T-helper 1 cell treated with Interleukin-12 subunit alpha and Interleukin-12 subunit beta and Interleukin-4 antibody, amounts not matched to agents 30 μg/mL and 1 μg/mL, for 36 hours (primary cell): ENCODE measurements around the gene VSIG10L2.
"Not testable (repeated sequence)": the region's sequence is repeated elsewhere in the genome, so short reads cannot be mapped to it uniquely, and the experiment has no call there.

Experiments
- H3K27ac Mint-ChIP-seq: one replicate; pipeline ENCODE4 v1.8.0; 2021; ENCODE audit warnings: mild to moderate bottlenecking, mixed read lengths
- H3K27me3 Mint-ChIP-seq: one replicate; pipeline ENCODE4 v1.8.0; 2021; ENCODE audit warnings: low read depth, mixed read lengths
- H3K36me3 Mint-ChIP-seq: one replicate; pipeline ENCODE4 v1.8.0; 2021; ENCODE audit warnings: low read depth, mixed read lengths
- H3K4me1 Mint-ChIP-seq: one replicate; pipeline ENCODE4 v1.8.0; 2021; ENCODE audit warnings: low read depth, mixed read lengths
- H3K4me3 Mint-ChIP-seq: one replicate; pipeline ENCODE4 v1.8.0; 2021; ENCODE audit warnings: mild to moderate bottlenecking, moderate library complexity, mixed read lengths
- H3K9me3 Mint-ChIP-seq: one replicate; pipeline ENCODE4 v1.8.0; 2021; ENCODE audit warnings: mixed read lengths

Gene VSIG10L2

GRCh38 chr11:125945797-125946520 lies at the start of gene VSIG10L2:
VSIG10L2 (plus strand) TSS chr11:125946044; CDS start chr11:125946056, 12 bp downstream.
- H3K36me3 Mint-ChIP-seq, result no peaks in the 10 kb centered on the region
- H3K9me3 Mint-ChIP-seq, result no peaks in the 10 kb centered on the region
- no peak within 1 kb of the TSS for H3K4me3 Mint-ChIP-seq
- H3K27ac Mint-ChIP-seq, result no peak within 1 kb of the TSS
- peaks cover 2% of the 10 kb centered on the region for H3K4me1 Mint-ChIP-seq
- no peaks in the 10 kb centered on the region for H3K27me3 Mint-ChIP-seq

- Mint-ChIP-seq H3K36me3 (peaks cover 24% of the 10 kb centered on the region), H3K27me3 (peaks cover 28% of the 10 kb centered on the region), H3K4me1 (peaks cover 35% of the 10 kb centered on the region), H3K4me3 (peak overlapping the region; percentile 93), H3K27ac (peak overlapping the region; percentile 24), H3K9me3 (no peaks in the 10 kb centered on the region)
These were observed 44.0 kb upstream of the VSIG10L2 start for GRCh38 chr11:125901872-125902271.

GRCh38 chr11:125902277-125902926 lies 43.4 kb upstream of the VSIG10L2 start:
- Mint-ChIP-seq H3K4me3 (peak overlapping the region; percentile 93), H3K9me3 (no peaks in the 10 kb centered on the region), H3K27ac (peak overlapping the region; percentile 85), H3K27me3 (peaks cover 28% of the 10 kb centered on the region), H3K36me3 (peaks cover 22% of the 10 kb centered on the region), H3K4me1 (peaks cover 34% of the 10 kb centered on the region)

GRCh38 chr11:125902927-125903710 lies 42.7 kb upstream of the VSIG10L2 start, which contains the start of gene PUS3:
PUS3 (minus strand) TSS chr11:125903206; CDS start chr11:125896284, 6,922 bp downstream.
- H3K27ac Mint-ChIP-seq, result peak within 1 kb of the TSS; percentile 85
- H3K27me3 Mint-ChIP-seq, result peaks cover 35% of the 10 kb centered on the region
- peaks cover 29% of the 10 kb centered on the region for H3K4me1 Mint-ChIP-seq
- no peaks in the 10 kb centered on the region for H3K9me3 Mint-ChIP-seq
- peaks cover 18% of the 10 kb centered on the region for H3K36me3 Mint-ChIP-seq
- H3K4me3 Mint-ChIP-seq, result peak within 1 kb of the TSS; percentile 93

GRCh38 chr11:125903711-125904659 lies 41.9 kb upstream of the VSIG10L2 start, which contains the start of gene DDX25:
DDX25 (plus strand) TSS chr11:125904508; CDS start chr11:125904518, 10 bp downstream.
- H3K27me3 Mint-ChIP-seq, result peaks cover 39% of the 10 kb centered on the region
- peaks cover 29% of the 10 kb centered on the region for H3K4me1 Mint-ChIP-seq
- peak within 1 kb of the TSS; percentile 85 for H3K27ac Mint-ChIP-seq
- peak within 1 kb of the TSS; percentile 93 for H3K4me3 Mint-ChIP-seq
- H3K36me3 Mint-ChIP-seq, result peaks cover 18% of the 10 kb centered on the region
- no peaks in the 10 kb centered on the region for H3K9me3 Mint-ChIP-seq

- Mint-ChIP-seq H3K4me3 (peak overlapping the region; percentile 76), H3K36me3 (peaks cover 11% of the 10 kb centered on the region), H3K27me3 (peaks cover 39% of the 10 kb centered on the region), H3K9me3 (no peaks in the 10 kb centered on the region), H3K27ac (no peak overlapping the region), H3K4me1 (peaks cover 23% of the 10 kb centered on the region)
These were observed 41.2 kb upstream of the VSIG10L2 start for GRCh38 chr11:125904678-125905077.

- H3K27me3 Mint-ChIP-seq, result peaks cover 40% of the 10 kb centered on the region
These were observed 35.5 kb upstream of the VSIG10L2 start for GRCh38 chr11:125910226-125910849.

GRCh38 chr11:125914601-125915000 lies 31.2 kb upstream of the VSIG10L2 start:
- not testable (repeated sequence) for H3K36me3 Mint-ChIP-seq, H3K4me3 Mint-ChIP-seq, H3K4me1 Mint-ChIP-seq, H3K27ac Mint-ChIP-seq, H3K9me3 Mint-ChIP-seq
- H3K27me3 Mint-ChIP-seq, result peaks cover 38% of the 10 kb centered on the region

More at GRCh38 chr11:125910226-125910849, 35.5 kb upstream of the VSIG10L2 start:
- Mint-ChIP-seq H3K27ac (no peak overlapping the region), H3K9me3 (no peaks in the 10 kb centered on the region), H3K36me3 (no peaks in the 10 kb centered on the region), H3K4me3 (no peak overlapping the region), H3K4me1 (no peaks in the 10 kb centered on the region)

- Mint-ChIP-seq H3K4me3 (no peak overlapping the region), H3K27ac (no peak overlapping the region), H3K27me3 (peaks cover 29% of the 10 kb centered on the region), H3K4me1 (no peaks in the 10 kb centered on the region), H3K9me3 (no peaks in the 10 kb centered on the region), H3K36me3 (no peaks in the 10 kb centered on the region)
These were observed 29.0 kb upstream of the VSIG10L2 start for GRCh38 chr11:125916683-125917347.

DNA sequence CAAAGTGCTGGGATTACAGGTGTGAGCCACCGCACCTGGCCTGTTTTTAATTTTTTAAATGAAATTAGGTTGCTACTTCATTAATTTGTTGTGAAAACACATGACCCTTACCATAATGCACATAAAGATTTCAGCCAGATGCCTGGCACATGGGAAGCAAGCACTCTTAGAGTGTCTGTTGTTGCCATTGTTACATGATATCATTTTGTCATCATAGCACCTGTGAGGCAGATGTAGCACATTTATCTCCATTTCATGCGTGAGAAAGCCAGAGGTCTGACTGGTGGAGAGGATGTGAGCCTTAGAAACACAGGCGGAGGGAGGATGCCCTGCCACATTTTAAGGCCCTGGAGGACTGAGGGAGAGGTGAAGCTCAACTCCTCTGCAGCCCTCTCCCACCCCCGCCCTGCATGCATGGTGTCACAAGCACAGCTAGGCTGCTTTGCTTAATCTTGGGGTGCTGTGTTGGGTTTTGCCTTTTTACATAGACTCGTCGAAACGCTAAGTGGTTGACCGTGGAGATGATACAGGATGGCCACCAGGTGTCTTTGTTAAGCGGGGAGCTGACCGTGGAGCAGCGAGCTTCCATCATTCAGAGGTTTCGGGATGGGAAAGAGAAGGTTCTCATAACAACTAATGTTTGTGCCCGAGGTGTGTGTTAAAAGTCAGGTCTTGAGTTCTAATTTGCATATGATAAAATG lies 27.6 kb upstream of the VSIG10L2 start:
- Mint-ChIP-seq H3K36me3 (no peaks in the 10 kb centered on the region), H3K27me3 (peaks cover 32% of the 10 kb centered on the region), H3K9me3 (no peaks in the 10 kb centered on the region), H3K27ac (no peak overlapping the region), H3K4me3 (no peak overlapping the region), H3K4me1 (no peaks in the 10 kb centered on the region)

- Mint-ChIP-seq H3K9me3 (no peaks in the 10 kb centered on the region), H3K27ac (no peak overlapping the region), H3K36me3 (no peaks in the 10 kb centered on the region), H3K27me3 (peaks cover 25% of the 10 kb centered on the region), H3K4me3 (no peak overlapping the region), H3K4me1 (no peaks in the 10 kb centered on the region)
These were observed 24.8 kb upstream of the VSIG10L2 start for GRCh38 chr11:125921042-125921441.

DNA sequence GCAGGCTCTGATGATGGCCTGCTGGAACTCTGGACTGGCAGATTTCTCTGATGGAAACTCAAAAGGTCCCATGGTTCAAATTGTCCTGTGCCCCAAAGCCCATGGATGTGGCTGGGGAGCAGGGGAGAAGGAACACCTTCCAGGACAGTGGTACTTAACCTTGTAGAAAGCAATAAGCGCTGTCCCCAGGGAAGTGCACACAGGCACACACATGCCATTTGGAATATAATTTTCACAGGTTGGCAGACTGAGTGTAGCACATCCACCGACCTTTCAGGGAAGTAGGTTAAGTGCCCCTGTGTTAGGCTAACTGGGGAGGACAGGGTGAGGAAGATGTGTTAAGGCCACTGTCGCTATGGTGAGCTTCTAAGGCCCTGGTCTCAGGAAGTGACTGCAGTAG lies 23.7 kb upstream of the VSIG10L2 start:
- Mint-ChIP-seq H3K4me3 (no peak overlapping the region), H3K27me3 (peaks cover 23% of the 10 kb centered on the region), H3K36me3 (no peaks in the 10 kb centered on the region), H3K9me3 (no peaks in the 10 kb centered on the region), H3K4me1 (no peaks in the 10 kb centered on the region), H3K27ac (no peak overlapping the region)
